HG03039 (cell line): ENCODE measurements around the gene SLC6A3.
"Not testable (repeated sequence)": the region's sequence is repeated elsewhere in the genome, so short reads cannot be mapped to it uniquely, and the experiment has no call there.

ENCODE experiments used
- ATAC-seq: cut with Tn5 transposase; IDR thresholded peaks from one replicate; pipeline ENCODE4 v1.9.1; 2021; ENCODE audit warnings: mild to moderate bottlenecking, moderate library complexity; ENCODE audit not compliant: unreplicated experiment

The SLC6A3 gene

DNA sequence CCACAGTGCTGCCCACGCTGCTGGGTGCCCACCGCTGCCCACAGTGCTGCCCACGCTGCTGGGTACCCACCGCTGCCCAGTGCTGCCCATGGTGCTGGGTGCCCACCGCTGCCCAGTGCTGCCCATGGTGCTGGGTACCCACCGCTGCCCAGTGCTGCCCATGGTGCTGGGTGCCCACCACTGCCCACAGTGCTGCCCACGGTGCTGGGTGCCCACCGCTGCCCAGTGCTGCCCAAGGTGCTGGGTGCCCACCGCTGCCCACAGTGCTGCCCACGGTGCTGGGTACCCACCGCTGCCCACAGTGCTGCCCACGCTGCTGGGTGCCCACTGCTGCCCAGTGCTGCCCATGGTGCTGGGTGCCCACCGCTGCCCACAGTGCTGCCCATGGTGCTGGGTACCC is 22.7 kb downstream of the SLC6A3 start:
- ATAC-seq, result not testable (repeated sequence)

DNA sequence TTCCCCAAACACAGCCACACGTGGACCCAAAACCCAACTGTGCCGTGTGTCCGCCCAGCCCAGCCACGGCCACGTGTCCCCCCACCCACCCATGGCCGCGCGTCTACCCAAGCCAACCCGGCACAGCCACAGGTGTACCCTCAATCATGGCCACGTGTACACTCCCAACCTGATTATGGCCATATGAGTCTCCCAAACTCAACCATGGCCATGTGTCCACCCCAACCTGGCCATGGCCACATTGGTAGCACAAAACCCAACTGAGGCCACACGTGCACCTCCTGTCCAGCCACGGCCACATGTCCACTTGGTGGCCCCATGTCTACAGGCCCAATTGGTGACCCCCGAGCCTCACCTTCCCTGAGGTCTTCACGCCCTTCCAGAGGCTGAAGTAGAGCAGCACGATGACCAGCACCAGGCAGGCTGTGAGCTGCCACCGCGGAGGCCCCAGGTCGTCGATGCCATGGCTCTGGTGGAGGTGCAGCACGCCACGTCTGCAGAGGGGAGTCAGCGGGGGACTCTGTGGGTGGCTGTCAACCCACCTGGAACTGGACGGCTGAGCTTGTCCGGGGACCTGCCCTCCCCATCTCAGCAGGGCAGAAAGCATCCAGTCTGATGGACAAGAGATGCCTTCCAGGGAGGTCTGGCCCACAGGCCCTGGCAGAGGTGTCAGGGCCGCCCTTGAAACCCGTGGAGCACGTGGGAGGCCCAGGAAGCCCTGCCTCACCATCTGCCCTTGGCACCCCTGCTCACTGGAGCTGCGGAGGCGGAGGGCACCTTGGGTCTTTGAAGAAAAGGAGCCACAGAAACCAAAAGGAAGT is 23.5 kb downstream of the SLC6A3 start:
- no peak for ATAC-seq

DNA sequence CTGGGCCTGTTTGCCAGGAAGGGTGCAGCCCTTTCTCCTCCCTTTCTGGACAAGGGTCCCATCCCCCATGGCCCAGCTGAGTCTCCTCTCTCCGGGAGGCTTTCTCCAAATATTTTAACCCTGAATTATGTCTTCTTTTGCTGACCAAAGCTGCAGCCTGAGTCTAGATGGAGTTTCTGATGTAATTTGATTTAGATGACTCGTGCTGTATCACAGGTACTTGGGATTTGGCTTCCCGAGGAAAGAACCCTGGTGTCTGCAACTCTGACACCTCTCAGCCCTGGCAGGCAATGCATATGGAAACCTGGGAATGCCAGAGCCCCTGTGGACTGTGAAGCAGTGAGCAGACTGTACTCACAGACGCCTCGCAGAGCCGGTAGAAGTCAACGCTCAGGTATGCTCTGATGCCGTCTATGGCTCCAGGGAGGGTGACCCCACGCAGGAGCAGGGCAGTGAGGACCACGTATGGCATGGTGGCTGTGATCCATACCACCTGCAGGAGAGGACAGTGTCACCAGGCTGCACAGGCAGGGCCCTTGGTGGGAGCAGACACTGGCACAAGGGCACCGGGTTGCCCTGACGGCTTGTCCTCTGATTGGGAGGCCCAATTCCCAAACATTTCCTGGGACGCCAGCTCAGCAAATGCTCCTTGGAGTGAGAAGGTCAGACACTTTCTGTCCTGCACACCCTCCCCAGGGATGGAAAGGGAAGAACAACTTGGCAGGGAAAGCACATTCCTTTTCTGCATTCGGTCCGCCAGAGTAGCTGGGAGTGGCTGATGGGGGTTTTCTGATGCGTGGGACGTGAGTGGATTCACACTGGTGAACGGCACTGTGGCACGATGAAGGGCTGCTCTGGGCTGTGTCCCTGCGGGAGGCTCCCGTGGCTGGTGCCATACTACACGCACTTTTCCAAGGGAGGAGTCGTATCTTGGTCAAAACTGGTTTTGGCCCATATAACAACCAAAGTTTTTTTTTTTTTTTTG is 24.7 kb downstream of the SLC6A3 start:
- ATAC-seq, result no peak

DNA sequence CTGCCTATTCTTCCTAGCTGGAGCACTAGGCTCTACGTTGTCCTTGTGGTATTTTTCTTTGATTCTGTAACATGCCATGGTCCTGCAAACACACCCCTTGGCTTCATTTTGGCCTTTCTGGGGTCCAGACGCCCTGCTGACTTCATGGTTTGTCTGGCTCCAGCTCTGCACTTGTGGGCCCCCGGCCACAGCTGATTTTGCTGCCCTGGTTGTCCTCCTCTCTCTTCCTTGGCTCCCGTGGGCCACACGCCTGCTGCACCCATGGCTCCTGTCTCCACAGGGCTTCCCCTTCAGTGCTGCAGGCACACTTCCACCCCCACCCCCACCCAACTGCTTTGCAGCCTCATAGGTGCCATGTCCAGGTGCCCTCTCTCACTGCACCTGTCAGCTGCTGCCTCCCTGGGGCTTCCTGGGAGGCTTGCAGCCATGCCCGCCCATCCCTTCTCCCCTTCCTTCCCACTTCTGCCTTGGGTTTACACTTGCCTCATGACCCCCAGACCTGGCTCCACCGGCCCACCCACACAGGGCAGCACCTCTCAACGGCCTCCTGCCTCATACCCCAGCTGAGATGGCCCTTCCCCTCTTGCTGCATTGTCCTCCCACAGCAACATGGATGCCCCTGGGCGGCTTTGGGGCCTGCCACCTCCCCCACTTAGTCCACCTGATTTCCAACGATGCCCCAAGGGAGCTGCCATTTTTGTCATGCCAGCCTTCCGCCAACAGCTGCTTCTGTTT is 25.6 kb downstream of the SLC6A3 start:
- no peak for ATAC-seq

DNA sequence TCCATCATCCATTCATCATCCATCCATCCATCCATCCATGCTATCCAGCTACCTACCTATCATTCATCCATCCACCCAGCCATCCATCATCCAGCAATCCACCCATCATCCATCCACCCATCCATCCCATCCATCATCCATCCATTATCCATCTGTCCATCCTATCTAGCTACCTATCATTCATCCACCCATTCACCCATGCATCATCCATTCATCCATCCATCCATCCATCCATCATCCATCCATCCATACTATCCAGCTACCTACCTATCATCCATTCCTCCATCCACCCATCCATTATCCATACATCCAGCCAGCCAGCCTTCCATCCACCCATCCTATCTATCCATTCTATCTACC is 26.3 kb downstream of the SLC6A3 start:
- ATAC-seq, result no peak

GRCh38 chr5:1418238-1418920 is 26.9 kb downstream of the SLC6A3 start:
- ATAC-seq, result no peak

- ATAC-seq, result no peak
Observed at GRCh38 chr5:1417586-1418225, 27.5 kb downstream of the SLC6A3 start.

GRCh38 chr5:1416856-1417469 is 28.3 kb downstream of the SLC6A3 start:
- ATAC-seq, result no peak

DNA sequence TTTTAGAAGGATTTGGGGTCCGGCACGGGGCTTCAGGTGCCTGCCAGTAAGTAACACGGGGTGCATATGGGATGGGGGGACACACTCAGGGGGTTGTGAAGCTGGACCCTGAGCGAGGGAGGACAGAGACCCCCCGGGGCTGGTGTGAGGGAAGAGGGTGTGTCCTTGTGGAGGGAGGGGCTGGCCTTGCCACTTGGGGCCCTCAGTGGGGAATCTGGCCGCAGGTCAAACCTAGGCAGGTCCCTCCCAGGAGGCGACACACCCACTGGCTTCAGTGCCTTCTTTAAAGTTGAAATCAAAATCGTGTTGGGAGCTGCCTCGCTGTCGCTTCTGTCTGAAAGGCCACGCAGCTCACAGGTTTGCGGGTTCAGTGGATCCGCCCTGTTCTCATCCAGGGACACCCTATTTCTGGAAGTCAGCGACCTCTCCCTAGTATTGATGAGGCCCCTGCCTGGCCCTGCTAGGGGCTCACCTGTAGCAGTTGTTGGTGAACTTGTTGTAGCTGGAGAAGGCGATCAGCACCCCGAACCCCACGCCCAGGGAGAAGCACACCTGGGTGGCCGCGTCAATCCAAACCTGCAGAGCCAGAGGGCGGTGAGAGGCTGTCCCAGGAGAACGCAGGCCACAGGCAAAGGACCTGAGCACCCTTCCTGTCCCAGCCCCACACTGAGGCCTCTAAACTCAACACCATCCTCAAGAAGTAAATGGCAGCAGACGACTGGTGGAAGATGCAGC is 29.4 kb downstream of the SLC6A3 start:
- ATAC-seq, result no peak

DNA sequence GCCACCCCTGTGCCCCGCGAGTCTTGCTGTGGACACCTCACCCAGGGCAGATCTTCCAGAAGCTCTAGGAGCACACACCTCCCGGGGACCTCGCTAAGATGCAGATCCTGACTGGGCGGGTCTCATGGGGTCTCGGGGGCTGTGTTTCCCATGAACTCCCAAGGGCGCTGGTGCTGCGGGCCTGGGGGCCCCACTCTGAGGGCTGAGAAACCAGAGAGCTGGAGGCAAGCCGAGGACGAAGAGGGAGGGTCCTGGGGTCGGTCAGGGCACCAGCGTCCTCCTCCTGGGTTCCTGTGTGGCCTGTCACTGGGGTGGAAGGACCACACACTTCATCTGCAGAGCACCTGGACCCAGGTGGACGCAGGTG is 30.2 kb downstream of the SLC6A3 start:
- no peak for ATAC-seq

DNA sequence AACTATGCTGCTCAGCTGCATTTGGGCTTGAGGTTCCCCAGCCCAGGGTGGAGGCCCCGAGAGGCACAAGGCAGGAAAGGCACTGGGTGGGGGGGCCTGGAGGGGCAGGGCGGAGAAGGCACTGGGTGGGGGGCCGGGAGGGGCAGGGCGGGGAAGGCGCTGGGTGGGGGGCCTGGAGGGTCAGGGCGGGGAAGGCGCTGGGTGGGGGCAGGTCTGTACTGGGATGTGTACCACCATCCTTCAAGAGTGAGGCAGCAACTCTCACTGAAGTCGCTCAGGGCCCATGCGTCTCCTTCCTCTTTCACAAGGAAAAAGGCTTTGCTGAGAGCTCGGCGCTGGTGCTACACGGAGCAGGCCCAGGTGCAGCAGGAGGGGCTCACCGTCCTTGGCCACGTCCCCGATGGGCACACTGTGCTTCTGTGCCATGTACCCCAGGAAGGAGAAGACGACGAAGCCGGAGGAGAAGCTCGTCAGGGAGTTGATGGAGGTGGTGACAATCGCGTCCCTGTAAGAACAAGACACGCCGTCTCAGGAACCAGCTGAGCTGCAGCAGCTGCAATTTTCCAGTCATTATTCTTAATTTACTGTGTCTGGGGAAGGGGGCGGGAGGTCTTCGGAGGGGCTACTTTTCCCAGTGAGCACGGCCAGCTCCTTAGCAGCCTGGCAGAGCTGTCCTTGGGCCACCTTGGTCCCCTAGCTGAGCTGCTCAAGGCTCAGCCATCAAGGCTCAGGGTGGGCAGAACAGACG is 30.8 kb downstream of the SLC6A3 start:
- no peak for ATAC-seq

- no peak for ATAC-seq
Observed at GRCh38 chr5:1413611-1414241, 31.5 kb downstream of the SLC6A3 start.

GRCh38 chr5:1413211-1413610 is 32.0 kb downstream of the SLC6A3 start:
- ATAC-seq, result no peak

DNA sequence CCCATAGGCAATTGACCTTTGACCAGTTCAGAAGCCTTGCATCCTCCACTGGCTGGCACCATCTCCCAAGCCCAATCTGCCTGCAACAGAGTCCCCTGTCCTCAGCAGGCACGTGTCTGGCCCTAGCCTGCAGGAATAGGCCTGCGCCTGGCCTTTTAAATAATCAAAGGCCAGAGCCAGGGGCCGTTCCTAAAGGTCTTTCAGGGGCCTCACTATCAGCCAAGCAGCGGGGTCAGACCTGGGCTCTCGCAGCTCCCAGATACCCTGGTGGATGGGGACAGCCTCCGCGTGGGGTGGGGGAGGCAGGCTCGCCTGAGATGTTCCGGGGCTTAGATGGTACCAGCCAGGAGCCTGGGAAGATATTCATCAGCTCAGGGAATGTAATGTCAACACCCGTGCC is 32.6 kb downstream of the SLC6A3 start:
- ATAC-seq, result no peak

GRCh38 chr5:1412163-1412562 is 33.1 kb downstream of the SLC6A3 start:
- no peak for ATAC-seq

- ATAC-seq, result no peak
Observed at GRCh38 chr5:1411099-1411498, 34.1 kb downstream of the SLC6A3 start.

- no peak for ATAC-seq
Observed at GRCh38 chr5:1410156-1411014, 34.9 kb downstream of the SLC6A3 start.
